ENCODE data around the gene UBE2O.

UBE2O gene

GRCh38 chr17:76402711-76403110 lies 50.2 kb downstream of the UBE2O start:
- WGBS, 2 experiments: 95 to 96% methylated on average over 5 of the region's 5 CpGs
- Histone ChIP-seq H3K4me3 (ENCODE audit: insufficient read depth, low read depth, low read length) (no peak overlapping the region), H3K27ac (ENCODE audit: insufficient read depth, low read depth, low read length, poor library complexity, severe bottlenecking) (no peak overlapping the region), H3K36me3 (ENCODE audit: control insufficient read depth, insufficient read depth, low read length) (peaks cover 33% of the 10 kb centered on the region), H3K9me3 (ENCODE audit: control insufficient read depth, low read length) (no peaks in the 10 kb centered on the region), H3K4me1 (ENCODE audit: control insufficient read depth, insufficient read depth, low read length) (no peaks in the 10 kb centered on the region), H3K27me3 (ENCODE audit: control insufficient read depth, insufficient read depth, low read length, poor library complexity, severe bottlenecking) (no peaks in the 10 kb centered on the region)

- H3K4me3 ChIP-seq (ENCODE audit: insufficient read depth, low read depth, low read length): no peak overlapping the region
- WGBS, 2 experiments: 95 to 97% methylated on average over 33 of the region's 33 CpGs
- H3K27ac ChIP-seq (ENCODE audit: insufficient read depth, low read depth, low read length, poor library complexity, severe bottlenecking): no peak overlapping the region
- peaks cover 53% of the 10 kb centered on the region for H3K36me3 ChIP-seq (ENCODE audit: control insufficient read depth, insufficient read depth, low read length)
- H3K27me3 ChIP-seq (ENCODE audit: control insufficient read depth, insufficient read depth, low read length, poor library complexity, severe bottlenecking): no peaks in the 10 kb centered on the region
- H3K9me3 ChIP-seq (ENCODE audit: control insufficient read depth, low read length): no peaks in the 10 kb centered on the region
- H3K4me1 ChIP-seq (ENCODE audit: control insufficient read depth, insufficient read depth, low read length): no peaks in the 10 kb centered on the region
These were observed 53.5 kb downstream of the UBE2O start for GRCh38 chr17:76399175-76400172.

- peaks cover 58% of the 10 kb centered on the region for H3K36me3 ChIP-seq (ENCODE audit: control insufficient read depth, insufficient read depth, low read length)
- no peaks in the 10 kb centered on the region for H3K27me3 ChIP-seq (ENCODE audit: control insufficient read depth, insufficient read depth, low read length, poor library complexity, severe bottlenecking)
- H3K4me1 ChIP-seq (ENCODE audit: control insufficient read depth, insufficient read depth, low read length): no peaks in the 10 kb centered on the region
- WGBS, 2 experiments: 94 to 96% methylated on average over 20 of the region's 20 CpGs
- H3K27ac ChIP-seq (ENCODE audit: insufficient read depth, low read depth, low read length, poor library complexity, severe bottlenecking): no peak overlapping the region
- no peaks in the 10 kb centered on the region for H3K9me3 ChIP-seq (ENCODE audit: control insufficient read depth, low read length)
- no peak overlapping the region for H3K4me3 ChIP-seq (ENCODE audit: insufficient read depth, low read depth, low read length)
These were observed 54.3 kb downstream of the UBE2O start for GRCh38 chr17:76398523-76399174.

- 80 to 84% methylated on average over 16 of the region's 16 CpGs for WGBS, 2 experiments
- Histone ChIP-seq H3K9me3 (ENCODE audit: control insufficient read depth, low read length) (no peaks in the 10 kb centered on the region), H3K27me3 (ENCODE audit: control insufficient read depth, insufficient read depth, low read length, poor library complexity, severe bottlenecking) (no peaks in the 10 kb centered on the region), H3K27ac (ENCODE audit: insufficient read depth, low read depth, low read length, poor library complexity, severe bottlenecking) (no peak overlapping the region), H3K4me1 (ENCODE audit: control insufficient read depth, insufficient read depth, low read length) (no peaks in the 10 kb centered on the region), H3K36me3 (ENCODE audit: control insufficient read depth, insufficient read depth, low read length) (peaks cover 58% of the 10 kb centered on the region), H3K4me3 (ENCODE audit: insufficient read depth, low read depth, low read length) (no peak overlapping the region)
These were observed 55.0 kb downstream of the UBE2O start for GRCh38 chr17:76397687-76398522.

- no peak overlapping the region for H3K27ac ChIP-seq (ENCODE audit: insufficient read depth, low read depth, low read length, poor library complexity, severe bottlenecking)
- no peak overlapping the region for H3K4me3 ChIP-seq (ENCODE audit: insufficient read depth, low read depth, low read length)
- no peaks in the 10 kb centered on the region for H3K9me3 ChIP-seq (ENCODE audit: control insufficient read depth, low read length)
- H3K4me1 ChIP-seq (ENCODE audit: control insufficient read depth, insufficient read depth, low read length): no peaks in the 10 kb centered on the region
- WGBS, 2 experiments: 93 to 95% methylated on average over 8 of the region's 8 CpGs
- H3K36me3 ChIP-seq (ENCODE audit: control insufficient read depth, insufficient read depth, low read length): peaks cover 51% of the 10 kb centered on the region
- no peaks in the 10 kb centered on the region for H3K27me3 ChIP-seq (ENCODE audit: control insufficient read depth, insufficient read depth, low read length, poor library complexity, severe bottlenecking)
These were observed 55.8 kb downstream of the UBE2O start for GRCh38 chr17:76397184-76397583.

GRCh38 chr17:76395980-76396379 lies 57.0 kb downstream of the UBE2O start:
- H3K27ac ChIP-seq (ENCODE audit: insufficient read depth, low read depth, low read length, poor library complexity, severe bottlenecking): no peak overlapping the region
- H3K36me3 ChIP-seq (ENCODE audit: control insufficient read depth, insufficient read depth, low read length): peaks cover 44% of the 10 kb centered on the region
- 94 to 96% methylated on average over 15 of the region's 15 CpGs for WGBS, 2 experiments
- H3K4me3 ChIP-seq (ENCODE audit: insufficient read depth, low read depth, low read length): no peak overlapping the region
- H3K27me3 ChIP-seq (ENCODE audit: control insufficient read depth, insufficient read depth, low read length, poor library complexity, severe bottlenecking): no peaks in the 10 kb centered on the region
- H3K4me1 ChIP-seq (ENCODE audit: control insufficient read depth, insufficient read depth, low read length): no peaks in the 10 kb centered on the region
- H3K9me3 ChIP-seq (ENCODE audit: control insufficient read depth, low read length): no peaks in the 10 kb centered on the region

GRCh38 chr17:76394166-76394565 lies 58.8 kb downstream of the UBE2O start:
- WGBS, 2 experiments: 95 to 96% methylated on average over 8 to 10 of the region's 10 CpGs
- H3K27ac ChIP-seq (ENCODE audit: insufficient read depth, low read depth, low read length, poor library complexity, severe bottlenecking): no peak overlapping the region
- H3K27me3 ChIP-seq (ENCODE audit: control insufficient read depth, insufficient read depth, low read length, poor library complexity, severe bottlenecking): no peaks in the 10 kb centered on the region
- H3K9me3 ChIP-seq (ENCODE audit: control insufficient read depth, low read length): no peaks in the 10 kb centered on the region
- no peak overlapping the region for H3K4me3 ChIP-seq (ENCODE audit: insufficient read depth, low read depth, low read length)
- no peaks in the 10 kb centered on the region for H3K4me1 ChIP-seq (ENCODE audit: control insufficient read depth, insufficient read depth, low read length)
- H3K36me3 ChIP-seq (ENCODE audit: control insufficient read depth, insufficient read depth, low read length): peaks cover 29% of the 10 kb centered on the region

GRCh38 chr17:76391200-76391715 lies 61.7 kb downstream of the UBE2O start:
- WGBS, 2 experiments: 95 to 96% methylated on average over 21 of the region's 21 CpGs
- H3K27ac ChIP-seq (ENCODE audit: insufficient read depth, low read depth, low read length, poor library complexity, severe bottlenecking): no peak overlapping the region
- H3K4me1 ChIP-seq (ENCODE audit: control insufficient read depth, insufficient read depth, low read length): no peaks in the 10 kb centered on the region
- H3K9me3 ChIP-seq (ENCODE audit: control insufficient read depth, low read length): no peaks in the 10 kb centered on the region
- no peak overlapping the region for H3K4me3 ChIP-seq (ENCODE audit: insufficient read depth, low read depth, low read length)
- H3K27me3 ChIP-seq (ENCODE audit: control insufficient read depth, insufficient read depth, low read length, poor library complexity, severe bottlenecking): peaks cover 3% of the 10 kb centered on the region
- H3K36me3 ChIP-seq (ENCODE audit: control insufficient read depth, insufficient read depth, low read length): peaks cover 16% of the 10 kb centered on the region

GRCh38 chr17:76390003-76390421 lies 62.9 kb downstream of the UBE2O start:
- WGBS, 2 experiments: 78 to 82% methylated on average over 11 of the region's 11 CpGs
- Histone ChIP-seq H3K4me1 (ENCODE audit: control insufficient read depth, insufficient read depth, low read length) (peaks cover 12% of the 10 kb centered on the region), H3K9me3 (ENCODE audit: control insufficient read depth, low read length) (no peaks in the 10 kb centered on the region), H3K27ac (ENCODE audit: insufficient read depth, low read depth, low read length, poor library complexity, severe bottlenecking) (no peak overlapping the region), H3K27me3 (ENCODE audit: control insufficient read depth, insufficient read depth, low read length, poor library complexity, severe bottlenecking) (peaks cover 16% of the 10 kb centered on the region), H3K36me3 (ENCODE audit: control insufficient read depth, insufficient read depth, low read length) (peaks cover 7% of the 10 kb centered on the region), H3K4me3 (ENCODE audit: insufficient read depth, low read depth, low read length) (no peak overlapping the region)

All from ectodermal cell (in vitro differentiated cells).